Peyer's patch (tissue), 4 donors: ENCODE data around the gene RSPH4A.

ENCODE experiments used
- POLR2A ChIP-seq, 2 donors: fragments of 450-650 bp; IDR thresholded peaks; one replicate each; pipeline ENCODE4 v1.5.1; 2017; ENCODE audit warnings: antibody characterized with exemption in 2 of 2, mild to moderate bottlenecking in 2 of 2, moderate library complexity in 2 of 2
- TF ChIP-seq, protein P1 (sequence below), 6 experiments: fragments of 450-650 bp in 4 of 6; fragments of 200-600 bp in 2 of 6; sonication (generic) in 1 of 6; IDR thresholded peaks; one replicate each; pipeline ENCODE4 v1.5.1; 2017 to 2019; ENCODE audit warnings: antibody characterized with exemption in 6 of 6, mild to moderate bottlenecking in 3 of 6, moderate library complexity in 1 of 6

DNA sequence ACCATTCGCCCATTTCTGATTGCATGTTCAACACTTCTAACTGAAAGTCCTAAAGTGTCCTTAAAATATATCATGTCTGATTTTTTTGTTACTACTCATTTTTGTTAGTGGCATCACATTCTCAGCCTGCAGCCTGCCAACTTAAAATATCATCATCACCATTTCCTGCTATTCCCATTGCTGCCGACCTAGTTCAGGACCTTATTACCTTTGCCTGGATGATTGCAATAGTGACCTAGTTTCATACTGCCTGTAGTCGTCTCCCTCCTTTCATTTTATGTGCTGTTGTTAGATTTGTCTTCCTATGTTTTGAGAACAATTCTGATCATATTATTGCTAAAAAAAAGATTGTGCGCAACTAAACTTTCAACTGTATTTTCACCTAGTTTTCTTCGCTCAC lies 38.8 kb upstream of the RSPH4A start:
- TF ChIP-seq, protein P1, sequence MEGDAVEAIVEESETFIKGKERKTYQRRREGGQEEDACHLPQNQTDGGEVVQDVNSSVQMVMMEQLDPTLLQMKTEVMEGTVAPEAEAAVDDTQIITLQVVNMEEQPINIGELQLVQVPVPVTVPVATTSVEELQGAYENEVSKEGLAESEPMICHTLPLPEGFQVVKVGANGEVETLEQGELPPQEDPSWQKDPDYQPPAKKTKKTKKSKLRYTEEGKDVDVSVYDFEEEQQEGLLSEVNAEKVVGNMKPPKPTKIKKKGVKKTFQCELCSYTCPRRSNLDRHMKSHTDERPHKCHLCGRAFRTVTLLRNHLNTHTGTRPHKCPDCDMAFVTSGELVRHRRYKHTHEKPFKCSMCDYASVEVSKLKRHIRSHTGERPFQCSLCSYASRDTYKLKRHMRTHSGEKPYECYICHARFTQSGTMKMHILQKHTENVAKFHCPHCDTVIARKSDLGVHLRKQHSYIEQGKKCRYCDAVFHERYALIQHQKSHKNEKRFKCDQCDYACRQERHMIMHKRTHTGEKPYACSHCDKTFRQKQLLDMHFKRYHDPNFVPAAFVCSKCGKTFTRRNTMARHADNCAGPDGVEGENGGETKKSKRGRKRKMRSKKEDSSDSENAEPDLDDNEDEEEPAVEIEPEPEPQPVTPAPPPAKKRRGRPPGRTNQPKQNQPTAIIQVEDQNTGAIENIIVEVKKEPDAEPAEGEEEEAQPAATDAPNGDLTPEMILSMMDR (IDR thresholded peaks at IDR 0.05), result no peak
- TF ChIP-seq POLR2A (IDR thresholded peaks at IDR 0.05), result no peak
